GM12878 (cell line): ENCODE data around the gene ARX. TPM values are rescaled to one million over a fixed set of nuclear protein-coding genes. Genes with fewer than 3 reads are reported as not detected.

Experiments
- ATAC-seq: fragments of 200-7000 bp; cut with Tn5 transposase; 3 replicates; pipeline ENCODE4 v1.9.1; 2020; ENCODE audit warnings: mild to moderate bottlenecking, moderate library complexity
- BruUV-seq: library from RNA; stranded (reverse); fragments of 400-500 nt; replicated peaks from 2 replicates; lab custom pipeline; 2021; lab: Mats Ljungman, UMichigan
- CTCF ChIA-PET: fragments of 300-600 bp; sonication (Branson Sonifier 250); formaldehyde crosslinking; extraction: SDS; loops from one replicate; lab custom pipeline; 2021; ENCODE audit warnings: inconsistent platforms; lab: Yijun Ruan, JAX
- POLR2A ChIA-PET: fragments of 350-600 bp; formaldehyde crosslinking; extraction: SDS; loops from one replicate; lab custom pipeline; 2021; ENCODE audit warnings: inconsistent platforms; lab: Charles Lee
- RAD21 ChIA-PET: fragments of 300-600 bp; sonication (Branson Sonifier 250); formaldehyde crosslinking; loops from one replicate; lab custom pipeline; 2023; ENCODE audit warnings: antibody characterized with exemption; ENCODE audit not compliant: unreplicated experiment; lab: Charles Lee
- SMC1A ChIA-PET: fragments of 300-600 bp; sonication (Branson Sonifier 250); formaldehyde crosslinking; loops from one replicate; lab custom pipeline; 2023; ENCODE audit not compliant: unreplicated experiment, uncharacterized antibody; lab: Charles Lee
- DNase-seq: peaks from one replicate; pipeline ENCODE4 v3.0.0-alpha.2; 2011; ENCODE audit warnings: low read depth, low spot score
- FAIRE-seq: peaks from 3 replicates; lab custom pipeline; 2011; peaks lifted over from hg19 to GRCh38; lab: Jason Lieb, UNC
- H2AFZ ChIP-seq: 2 replicates; pipeline ENCODE4 v1.6.0; 2011; ENCODE audit warnings: low read depth, low read length, control low read depth; ENCODE audit not compliant: control insufficient read depth
- H3K27ac ChIP-seq: 2 replicates; pipeline ENCODE4 v1.5.1; 2011; ENCODE audit warnings: control low read depth; ENCODE audit not compliant: control insufficient read depth, insufficient read depth
- H3K27me3 ChIP-seq, 2 experiments: replicated peaks in 1 of 2; 2 replicates each; pipeline versions ENCODE4 v1.6.0 to v1.6.1; 2011; ENCODE audit warnings: low read length in 1 of 2; ENCODE audit not compliant: control insufficient read depth in 2 of 2, insufficient read depth in 2 of 2
- H3K36me3 ChIP-seq, 2 experiments: 2 replicates each; pipeline ENCODE4 v1.5.1; 2011; ENCODE audit warnings: low read length in 1 of 2; ENCODE audit not compliant: control insufficient read depth in 2 of 2, insufficient read depth in 2 of 2
- H3K4me1 ChIP-seq: 2 replicates; pipeline ENCODE4 v1.6.1; 2011; ENCODE audit warnings: mild to moderate bottlenecking, low read length, moderate library complexity, mixed read lengths; ENCODE audit not compliant: control insufficient read depth, insufficient read depth
- H3K4me2 ChIP-seq: 2 replicates; pipeline ENCODE4 v1.6.0; 2011; ENCODE audit warnings: control low read depth; ENCODE audit not compliant: control insufficient read depth, insufficient read depth
- H3K4me3 ChIP-seq: fragments of 200-600 bp; sonication (generic); 2 replicates; pipeline ENCODE4 v1.5.1; 2016
- H3K79me2 ChIP-seq: 2 replicates; pipeline ENCODE4 v1.6.0; 2011; ENCODE audit warnings: low read length; ENCODE audit not compliant: control insufficient read depth, insufficient read depth
- H3K9ac ChIP-seq: 2 replicates; pipeline ENCODE4 v1.8.0; 2011; ENCODE audit warnings: low read length, control low read depth, mixed read lengths; ENCODE audit not compliant: control insufficient read depth, insufficient read depth
- H3K9me3 ChIP-seq: replicated peaks from 3 replicates; pipeline ENCODE4 v1.5.1; 2011; ENCODE audit warnings: mild to moderate bottlenecking, low read length; ENCODE audit not compliant: control insufficient read depth, insufficient read depth
- H4K20me1 ChIP-seq: 2 replicates; pipeline ENCODE4 v1.6.0; 2011; ENCODE audit not compliant: control insufficient read depth, insufficient read depth
- FOXM1 ChIP-seq: IDR thresholded peaks from 2 replicates; pipeline ENCODE4 v1.6.1; 2012; ENCODE audit warnings: low read depth, mild to moderate bottlenecking, inconsistent platforms, low read length, moderate library complexity
- IKZF2 ChIP-seq, 2 experiments: fragments of 450-650 bp; IDR thresholded peaks; 2 replicates each; pipeline ENCODE4 v1.6.1; 2017; ENCODE audit warnings: mild to moderate bottlenecking in 2 of 2, moderate library complexity in 2 of 2
- RUNX3 ChIP-seq: IDR thresholded peaks from 2 replicates; pipeline ENCODE4 v1.6.1; 2012; ENCODE audit warnings: low read length, inconsistent platforms
- SIX5 ChIP-seq: IDR thresholded peaks from 2 replicates; pipeline ENCODE4 v1.6.1; 2011; ENCODE audit warnings: mild to moderate bottlenecking, low read depth, low read length, moderate library complexity; ENCODE audit not compliant: severe bottlenecking
- ZNF217 ChIP-seq: fragments of 450-650 bp; IDR thresholded peaks from 2 replicates; pipeline ENCODE4 v1.6.1; 2017; ENCODE audit warnings: antibody characterized with exemption, mild to moderate bottlenecking
- ZNF384 ChIP-seq: IDR thresholded peaks from 2 replicates; pipeline ENCODE4 v1.6.1; 2012; ENCODE audit warnings: low read depth, mild to moderate bottlenecking, low read length, improper control_type of control experiment, borderline replicate concordance
- WGBS: methylation state at CpG from one replicate; pipeline ENCODE4 v1.1.6; 2016; ENCODE audit warnings: low lambda C conversion rate; ENCODE audit not compliant: insufficient replicate concordance, insufficient coverage; ENCODE audit errors: missing lambda C conversion rate; 5-methylcytosine and 5-hydroxymethylcytosine counted together
- in situ Hi-C: fragments of 300-500 bp; cut with MboI; formaldehyde crosslinking; loops from 9 replicates; pipeline ENCODE4 v1.14.3; 2018; ENCODE audit warnings: mixed read lengths
- intact Hi-C: fragments of 100-400 bp; cut with micrococcal nuclease; formaldehyde crosslinking; loops from one replicate; pipeline ENCODE4 v1.14.2; 2022; ENCODE audit not compliant: unreplicated experiment
- polyA plus RNA-seq, 11 experiments: library from polyadenylated mRNA; depleted of rRNA in 4 of 11; unstranded in 6 of 11; stranded (reverse) in 5 of 11; fragments of >200 nt; fragmentation: Nextera tagmentation in 4 of 11; fragmentation: Illumina TruSeq in 1 of 11; extraction: Ambion mirVana in 4 of 11; extraction: Trizol in 1 of 11; gene quantifications; 1 replicate in 1 of 11; 2 replicates in 10 of 11; pipeline versions ENCODE4 v1.2.1 to v1.2.3, GENCODE V29; 2011 to 2016; ENCODE audit warnings: inconsistent platforms in 2 of 11, missing spikeins in 2 of 11, low read depth in 1 of 11
- total RNA-seq, 4 experiments: library from RNA; depleted of rRNA in 3 of 4; stranded (reverse); fragments of >200 nt in 3 of 4; fragmentation: Illumina TruSeq in 1 of 4; extraction: Trizol in 1 of 4; gene quantifications; 2 replicates each; pipeline versions ENCODE4 v1.2.1 to v1.2.3, GENCODE V29; 2013 to 2021
- TF ChIP-seq, protein P1 (sequence below): IDR thresholded peaks from 2 replicates; pipeline ENCODE4 v1.6.1; 2012; ENCODE audit warnings: low read depth, low read length, improper control_type of control experiment
- TF ChIP-seq, protein P2 (sequence below): IDR thresholded peaks from 2 replicates; pipeline ENCODE4 v1.6.1; 2012; ENCODE audit warnings: improper control_type of control experiment, low read depth, low read length; ENCODE audit not compliant: insufficient replicate concordance
- TF ChIP-seq, protein P3 (sequence below): fragments of 450-650 bp; IDR thresholded peaks from 2 replicates; pipeline ENCODE4 v1.6.1; 2017; ENCODE audit warnings: borderline replicate concordance

Gene ARX
- total and polyA plus RNA-seq, 10 of the 15 experiments (the other 5 are each of a cell fraction or from before 2014, with no cell fraction given) = 0.03 TPM; not detected in 9

DNA sequence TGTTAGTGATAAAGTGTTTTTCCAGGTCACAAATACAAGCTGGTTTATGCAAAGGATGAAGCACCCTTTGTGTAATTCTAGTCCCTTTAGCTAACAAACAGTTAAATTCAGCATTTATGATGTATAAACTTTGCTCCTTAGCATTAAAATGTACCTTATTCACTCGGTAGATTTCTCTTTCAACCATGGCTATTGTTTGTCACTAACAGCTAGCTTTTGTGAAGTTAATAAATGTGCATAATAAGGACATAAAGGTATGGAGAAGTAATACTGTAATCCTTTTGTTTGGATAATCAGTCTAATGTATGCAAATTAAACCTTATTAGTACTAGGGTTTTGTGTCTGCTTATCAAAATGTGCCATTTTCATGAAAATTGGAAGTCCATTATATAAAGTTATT lies 34.2 kb upstream of the ARX start:
- WGBS = 38% methylated on average over 1 of the region's 1 CpG
- ChIA-PET RAD21 (no interaction called here), POLR2A (no interaction called here), SMC1A (interaction anchor here (1.0 kb wide), 1 partner anchor 24 kb away, joined by 4 read pairs; no protein-coding TSS in a partner anchor), CTCF (no interaction called here)
- TF ChIP-seq RUNX3 (no peak), FOXM1 (no peak), IKZF2 (IDR thresholded peaks at IDR 0.05) (no peak), ZNF217 (no peak), ZNF384 (no peak), SIX5 (no peak)
- TF ChIP-seq, protein P1, sequence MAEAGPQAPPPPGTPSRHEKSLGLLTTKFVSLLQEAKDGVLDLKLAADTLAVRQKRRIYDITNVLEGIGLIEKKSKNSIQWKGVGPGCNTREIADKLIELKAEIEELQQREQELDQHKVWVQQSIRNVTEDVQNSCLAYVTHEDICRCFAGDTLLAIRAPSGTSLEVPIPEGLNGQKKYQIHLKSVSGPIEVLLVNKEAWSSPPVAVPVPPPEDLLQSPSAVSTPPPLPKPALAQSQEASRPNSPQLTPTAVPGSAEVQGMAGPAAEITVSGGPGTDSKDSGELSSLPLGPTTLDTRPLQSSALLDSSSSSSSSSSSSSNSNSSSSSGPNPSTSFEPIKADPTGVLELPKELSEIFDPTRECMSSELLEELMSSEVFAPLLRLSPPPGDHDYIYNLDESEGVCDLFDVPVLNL = no peak
- TF ChIP-seq, protein P2, sequence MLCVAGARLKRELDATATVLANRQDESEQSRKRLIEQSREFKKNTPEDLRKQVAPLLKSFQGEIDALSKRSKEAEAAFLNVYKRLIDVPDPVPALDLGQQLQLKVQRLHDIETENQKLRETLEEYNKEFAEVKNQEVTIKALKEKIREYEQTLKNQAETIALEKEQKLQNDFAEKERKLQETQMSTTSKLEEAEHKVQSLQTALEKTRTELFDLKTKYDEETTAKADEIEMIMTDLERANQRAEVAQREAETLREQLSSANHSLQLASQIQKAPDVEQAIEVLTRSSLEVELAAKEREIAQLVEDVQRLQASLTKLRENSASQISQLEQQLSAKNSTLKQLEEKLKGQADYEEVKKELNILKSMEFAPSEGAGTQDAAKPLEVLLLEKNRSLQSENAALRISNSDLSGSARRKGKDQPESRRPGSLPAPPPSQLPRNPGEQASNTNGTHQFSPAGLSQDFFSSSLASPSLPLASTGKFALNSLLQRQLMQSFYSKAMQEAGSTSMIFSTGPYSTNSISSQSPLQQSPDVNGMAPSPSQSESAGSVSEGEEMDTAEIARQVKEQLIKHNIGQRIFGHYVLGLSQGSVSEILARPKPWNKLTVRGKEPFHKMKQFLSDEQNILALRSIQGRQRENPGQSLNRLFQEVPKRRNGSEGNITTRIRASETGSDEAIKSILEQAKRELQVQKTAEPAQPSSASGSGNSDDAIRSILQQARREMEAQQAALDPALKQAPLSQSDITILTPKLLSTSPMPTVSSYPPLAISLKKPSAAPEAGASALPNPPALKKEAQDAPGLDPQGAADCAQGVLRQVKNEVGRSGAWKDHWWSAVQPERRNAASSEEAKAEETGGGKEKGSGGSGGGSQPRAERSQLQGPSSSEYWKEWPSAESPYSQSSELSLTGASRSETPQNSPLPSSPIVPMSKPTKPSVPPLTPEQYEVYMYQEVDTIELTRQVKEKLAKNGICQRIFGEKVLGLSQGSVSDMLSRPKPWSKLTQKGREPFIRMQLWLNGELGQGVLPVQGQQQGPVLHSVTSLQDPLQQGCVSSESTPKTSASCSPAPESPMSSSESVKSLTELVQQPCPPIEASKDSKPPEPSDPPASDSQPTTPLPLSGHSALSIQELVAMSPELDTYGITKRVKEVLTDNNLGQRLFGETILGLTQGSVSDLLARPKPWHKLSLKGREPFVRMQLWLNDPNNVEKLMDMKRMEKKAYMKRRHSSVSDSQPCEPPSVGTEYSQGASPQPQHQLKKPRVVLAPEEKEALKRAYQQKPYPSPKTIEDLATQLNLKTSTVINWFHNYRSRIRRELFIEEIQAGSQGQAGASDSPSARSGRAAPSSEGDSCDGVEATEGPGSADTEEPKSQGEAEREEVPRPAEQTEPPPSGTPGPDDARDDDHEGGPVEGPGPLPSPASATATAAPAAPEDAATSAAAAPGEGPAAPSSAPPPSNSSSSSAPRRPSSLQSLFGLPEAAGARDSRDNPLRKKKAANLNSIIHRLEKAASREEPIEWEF = no peak
- TF ChIP-seq, protein P3, sequence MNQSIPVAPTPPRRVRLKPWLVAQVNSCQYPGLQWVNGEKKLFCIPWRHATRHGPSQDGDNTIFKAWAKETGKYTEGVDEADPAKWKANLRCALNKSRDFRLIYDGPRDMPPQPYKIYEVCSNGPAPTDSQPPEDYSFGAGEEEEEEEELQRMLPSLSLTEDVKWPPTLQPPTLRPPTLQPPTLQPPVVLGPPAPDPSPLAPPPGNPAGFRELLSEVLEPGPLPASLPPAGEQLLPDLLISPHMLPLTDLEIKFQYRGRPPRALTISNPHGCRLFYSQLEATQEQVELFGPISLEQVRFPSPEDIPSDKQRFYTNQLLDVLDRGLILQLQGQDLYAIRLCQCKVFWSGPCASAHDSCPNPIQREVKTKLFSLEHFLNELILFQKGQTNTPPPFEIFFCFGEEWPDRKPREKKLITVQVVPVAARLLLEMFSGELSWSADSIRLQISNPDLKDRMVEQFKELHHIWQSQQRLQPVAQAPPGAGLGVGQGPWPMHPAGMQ = no peak
- H4K20me1 ChIP-seq = no peaks in the 10 kb centered on the region
- no peaks in the 10 kb centered on the region for H3K4me1 ChIP-seq
- no peak overlapping the region for H2AFZ ChIP-seq
- ATAC-seq (no peak), DNase-seq (no peak), FAIRE-seq (no peak)
- no peaks in the 10 kb centered on the region for H3K36me3 ChIP-seq
- H3K4me2 ChIP-seq = no peak overlapping the region
- no TSS peak for BruUV-seq
- no peaks in the 10 kb centered on the region for H3K79me2 ChIP-seq
- H3K9me3 ChIP-seq = no peaks in the 10 kb centered on the region
- no peak overlapping the region for H3K9ac ChIP-seq
- no peak overlapping the region for H3K27ac ChIP-seq
- H3K27me3 ChIP-seq = no peaks in the 10 kb centered on the region; a peak in 1 of 4 replicates
- no peak overlapping the region for H3K4me3 ChIP-seq
- in situ Hi-C loops (no loop called here), intact Hi-C loops (no loop called here)
